H9 (cell line): ENCODE data around the gene GTF3C5. TPM values are rescaled to one million over a fixed set of nuclear protein-coding genes. Genes with fewer than 3 reads are reported as not detected.

Source experiments
- DNase-seq: peaks from one replicate; pipeline ENCODE4 v3.0.0-alpha.2; 2017
- H2AFZ ChIP-seq: one replicate; pipeline ENCODE4 v1.6.1; 2013; ENCODE audit warnings: mild to moderate bottlenecking, low read length, control low read depth, moderate library complexity
- H2AK5ac ChIP-seq: 2 replicates; pipeline ENCODE4 v1.6.1; 2013; ENCODE audit warnings: low read length, control low read depth, mixed read lengths; ENCODE audit not compliant: insufficient read length
- H2BK120ac ChIP-seq: one replicate; pipeline ENCODE4 v1.6.1; 2013; ENCODE audit warnings: low read depth, mild to moderate bottlenecking, low read length, control low read depth, inconsistent platforms; ENCODE audit not compliant: poor library complexity, severe bottlenecking
- H2BK12ac ChIP-seq: 2 replicates; pipeline ENCODE4 v1.6.1; 2013; ENCODE audit warnings: low read length, control low read depth, mixed read lengths, low read depth; ENCODE audit not compliant: insufficient read length
- H2BK15ac ChIP-seq: 2 replicates; pipeline ENCODE4 v1.6.1; 2013; ENCODE audit warnings: low read depth, low read length, control low read depth
- H2BK20ac ChIP-seq: one replicate; pipeline ENCODE4 v1.6.1; 2013; ENCODE audit warnings: low read depth, mild to moderate bottlenecking, low read length, control low read depth, inconsistent platforms; ENCODE audit not compliant: poor library complexity, severe bottlenecking
- H2BK5ac ChIP-seq: 2 replicates; pipeline ENCODE4 v1.6.1; 2013; ENCODE audit warnings: low read length, control low read depth, mixed read lengths; ENCODE audit not compliant: insufficient read length
- H3K14ac ChIP-seq: 2 replicates; pipeline ENCODE4 v1.6.1; 2013; ENCODE audit warnings: low read length, control low read depth; ENCODE audit not compliant: insufficient read depth
- H3K18ac ChIP-seq: 2 replicates; pipeline ENCODE4 v1.6.1; 2013; ENCODE audit warnings: low read depth, mild to moderate bottlenecking, mixed read lengths, low read length, control low read depth; ENCODE audit not compliant: insufficient read length
- H3K23ac ChIP-seq: 2 replicates; pipeline ENCODE4 v1.6.1; 2013; ENCODE audit warnings: low read length, control low read depth, mixed read lengths, low read depth; ENCODE audit not compliant: insufficient read length
- H3K23me2 ChIP-seq: 2 replicates; pipeline ENCODE4 v1.6.1; 2013; ENCODE audit warnings: low read depth, mild to moderate bottlenecking, mixed read lengths, low read length, control low read depth; ENCODE audit not compliant: insufficient read length, poor library complexity, severe bottlenecking
- H3K27ac ChIP-seq: 2 replicates; pipeline ENCODE4 v1.5.1; 2013; ENCODE audit warnings: low read length, control low read depth, mixed read lengths, low read depth; ENCODE audit not compliant: insufficient read length
- H3K27me3 ChIP-seq: 2 replicates; pipeline ENCODE4 v1.6.1; 2013; ENCODE audit warnings: low read length, control low read depth, inconsistent platforms; ENCODE audit not compliant: insufficient read depth
- H3K4ac ChIP-seq: 2 replicates; pipeline ENCODE4 v1.6.1; 2013; ENCODE audit warnings: low read depth, mild to moderate bottlenecking, control low read depth, inconsistent platforms, low read length, moderate library complexity
- H3K4me1 ChIP-seq: 2 replicates; pipeline ENCODE4 v1.6.1; 2013; ENCODE audit warnings: low read length, control low read depth, inconsistent platforms; ENCODE audit not compliant: insufficient read depth
- H3K4me2 ChIP-seq: 2 replicates; pipeline ENCODE4 v1.6.1; 2013; ENCODE audit warnings: low read length, control low read depth, mixed read lengths; ENCODE audit not compliant: insufficient read length, insufficient read depth
- H3K56ac ChIP-seq: 2 replicates; pipeline ENCODE4 v1.6.1; 2013; ENCODE audit warnings: low read depth, mild to moderate bottlenecking, mixed read lengths, low read length, control low read depth; ENCODE audit not compliant: insufficient read length
- H3K79me1 ChIP-seq: 2 replicates; pipeline ENCODE4 v1.6.1; 2013; ENCODE audit warnings: low read depth, mild to moderate bottlenecking, moderate library complexity, low read length, control low read depth, inconsistent platforms; ENCODE audit not compliant: insufficient read depth, poor library complexity, severe bottlenecking
- H3K79me2 ChIP-seq: 2 replicates; pipeline ENCODE4 v1.6.1; 2013; ENCODE audit warnings: low read length, control low read depth, inconsistent platforms; ENCODE audit not compliant: insufficient read depth
- H3K9ac ChIP-seq: 2 replicates; pipeline ENCODE4 v1.6.1; 2013; ENCODE audit warnings: low read length, control low read depth, mixed read lengths; ENCODE audit not compliant: insufficient read length; ENCODE audit errors: extremely low read depth
- H3K9me3 ChIP-seq: one replicate; pipeline ENCODE4 v1.6.1; 2013; ENCODE audit warnings: low read depth, low read length, inconsistent platforms; ENCODE audit not compliant: control insufficient read depth
- H3T11ph ChIP-seq: one replicate; pipeline ENCODE4 v1.6.1; 2013; ENCODE audit warnings: mild to moderate bottlenecking, low read length, control low read depth, inconsistent platforms
- H4K20me1 ChIP-seq: one replicate; pipeline ENCODE4 v1.6.1; 2013; ENCODE audit not compliant: control insufficient read depth, insufficient read length, insufficient read depth
- H4K5ac ChIP-seq: 2 replicates; pipeline ENCODE4 v1.6.1; 2013; ENCODE audit warnings: low read depth, mild to moderate bottlenecking, mixed read lengths, low read length, control low read depth; ENCODE audit not compliant: insufficient read length
- H4K8ac ChIP-seq: replicated peaks from 2 replicates; pipeline ENCODE4 v1.6.1; 2013; ENCODE audit warnings: low read length, control low read depth, mixed read lengths, low read depth; ENCODE audit not compliant: insufficient read length
- H4K91ac ChIP-seq: 2 replicates; pipeline ENCODE4 v1.6.1; 2013; ENCODE audit warnings: low read depth, mild to moderate bottlenecking, moderate library complexity, mixed read lengths, low read length, control low read depth; ENCODE audit not compliant: insufficient read length
- H3K27ac Mint-ChIP-seq, 3 experiments: 2 replicates in 2 of 3; 3 replicates in 1 of 3; pipeline ENCODE4 v1.8.0; 2020 to 2021; ENCODE audit warnings: mixed read lengths in 3 of 3, mild to moderate bottlenecking in 1 of 3, moderate library complexity in 1 of 3
- H3K27me3 Mint-ChIP-seq: 2 replicates; pipeline ENCODE4 v1.8.0; 2021; ENCODE audit warnings: low read depth, mild to moderate bottlenecking, moderate library complexity, mixed read lengths
- H3K36me3 Mint-ChIP-seq, 3 experiments: 2 replicates in 2 of 3; 3 replicates in 1 of 3; pipeline ENCODE4 v1.8.0; 2020 to 2021; ENCODE audit warnings: low read depth in 3 of 3, mixed read lengths in 3 of 3; ENCODE audit not compliant: insufficient read depth in 1 of 3
- H3K4me1 Mint-ChIP-seq, 2 experiments: 2 replicates each; pipeline ENCODE4 v1.8.0; 2020; ENCODE audit warnings: mixed read lengths in 2 of 2
- H3K4me3 Mint-ChIP-seq, 2 experiments: 2 replicates in 1 of 2; 3 replicates in 1 of 2; pipeline ENCODE4 v1.8.0; 2020 to 2021; ENCODE audit warnings: mild to moderate bottlenecking in 2 of 2, mixed read lengths in 2 of 2, moderate library complexity in 1 of 2
- H3K9me3 Mint-ChIP-seq, 2 experiments: 2 replicates in 1 of 2; 3 replicates in 1 of 2; pipeline ENCODE4 v1.8.0; 2020; ENCODE audit warnings: mild to moderate bottlenecking in 2 of 2, mixed read lengths in 2 of 2, moderate library complexity in 1 of 2
- WGBS: extraction: QIAGEN DNeasy Blood & Tissue Kit; methylation state at CpG from one replicate; pipeline ENCODE4 v1.1.7; 2013; ENCODE audit warnings: missing lambda C conversion rate, low lambda C conversion rate, mixed read lengths; ENCODE audit not compliant: insufficient read length; ENCODE audit errors: extremely low coverage; 5-methylcytosine and 5-hydroxymethylcytosine counted together
- total RNA-seq: library from RNA; stranded (reverse); gene quantifications from 2 replicates; pipeline ENCODE4 v1.2.1, GENCODE V29; 2021
- TF ChIP-seq, protein P1 (sequence below): fragments of 200-600 bp; sonication (generic); conservative IDR thresholded peaks from 3 replicates; pipeline ENCODE4 v1.8.0; 2021; ENCODE audit warnings: antibody characterized with exemption, mild to moderate bottlenecking

GTF3C5 gene
- total RNA-seq, 1 experiment from 2014 or later = 88.9 TPM

GRCh38 chr9:133008406-133008805 lies 22.4 kb upstream of the GTF3C5 start:
- Histone ChIP-seq H2AK5ac (no peak overlapping the region), H3K4me2 (no peak overlapping the region), H3K4me1 (peaks cover under 1% of the 10 kb centered on the region; the same call in 1 of the 2 replicates), H2BK20ac (no peak overlapping the region), H2BK15ac (no peak overlapping the region), H3K4ac (no peak overlapping the region), H3K18ac (no peak overlapping the region), H3K79me1 (no peaks in the 10 kb centered on the region), H4K5ac (no peak overlapping the region), H3K9ac (no peak overlapping the region), H2BK12ac (no peak overlapping the region), H3K27ac (no peak overlapping the region), H2BK5ac (no peak overlapping the region), H3T11ph (no peak overlapping the region), H4K8ac (no peak overlapping the region), H3K9me3 (no peaks in the 10 kb centered on the region), H3K23me2 (no peaks in the 10 kb centered on the region), H3K56ac (no peak overlapping the region), H3K79me2 (no peaks in the 10 kb centered on the region), H4K20me1 (no peaks in the 10 kb centered on the region), H4K91ac (no peak overlapping the region), H3K14ac (no peak overlapping the region), H2BK120ac (no peak overlapping the region), H3K27me3 (peaks cover 6% of the 10 kb centered on the region; the same call in 1 of the 2 replicates), H2AFZ (no peak overlapping the region), H3K23ac (no peak overlapping the region)
- WGBS = no CpG with 5 or more reads among the region's 7 CpGs
- Mint-ChIP-seq H3K27ac (no peak overlapping the region), H3K4me1 (peaks cover 19 to 23% of the 10 kb centered on the region in 2 experiments), H3K27me3 (peaks cover 90% of the 10 kb centered on the region), H3K36me3 (no peaks in the 10 kb centered on the region), H3K9me3 (peaks cover 4 to 7% of the 10 kb centered on the region in 2 experiments; a peak in 3 of 5 replicates), H3K4me3 (no peak overlapping the region)
- TF ChIP-seq, protein P1, sequence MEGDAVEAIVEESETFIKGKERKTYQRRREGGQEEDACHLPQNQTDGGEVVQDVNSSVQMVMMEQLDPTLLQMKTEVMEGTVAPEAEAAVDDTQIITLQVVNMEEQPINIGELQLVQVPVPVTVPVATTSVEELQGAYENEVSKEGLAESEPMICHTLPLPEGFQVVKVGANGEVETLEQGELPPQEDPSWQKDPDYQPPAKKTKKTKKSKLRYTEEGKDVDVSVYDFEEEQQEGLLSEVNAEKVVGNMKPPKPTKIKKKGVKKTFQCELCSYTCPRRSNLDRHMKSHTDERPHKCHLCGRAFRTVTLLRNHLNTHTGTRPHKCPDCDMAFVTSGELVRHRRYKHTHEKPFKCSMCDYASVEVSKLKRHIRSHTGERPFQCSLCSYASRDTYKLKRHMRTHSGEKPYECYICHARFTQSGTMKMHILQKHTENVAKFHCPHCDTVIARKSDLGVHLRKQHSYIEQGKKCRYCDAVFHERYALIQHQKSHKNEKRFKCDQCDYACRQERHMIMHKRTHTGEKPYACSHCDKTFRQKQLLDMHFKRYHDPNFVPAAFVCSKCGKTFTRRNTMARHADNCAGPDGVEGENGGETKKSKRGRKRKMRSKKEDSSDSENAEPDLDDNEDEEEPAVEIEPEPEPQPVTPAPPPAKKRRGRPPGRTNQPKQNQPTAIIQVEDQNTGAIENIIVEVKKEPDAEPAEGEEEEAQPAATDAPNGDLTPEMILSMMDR = no peak
- DNase-seq = no peak
